ENCODE data around the gene LAMP2. TPM values are rescaled to one million over a fixed set of nuclear protein-coding genes. Genes with fewer than 3 reads are reported as not detected.

Gene LAMP2
- total and polyA plus RNA-seq, 9 of the 15 experiments (the other 6 are each of a cell fraction or from before 2014, with no cell fraction given) = 22.3 to 77.7 (median 48.6) TPM

- TF ChIP-seq ZNF277 (CRISPR knock-in tag; IDR thresholded peaks at IDR 0.05; ENCODE audit: borderline replicate concordance) (no peak), KDM2B (CRISPR knock-in tag; IDR thresholded peaks at IDR 0.05) (no peak), ETV1 (tag; conservative IDR thresholded peaks at IDR 0.05; ENCODE audit: low read depth) (0 out of 2 replicates have a peak, but pooled peaks have one; percentile 21), SNIP1 (IDR thresholded peaks at IDR 0.05; ENCODE audit: low read depth) (no peak), ZNF444 (CRISPR knock-in tag; IDR thresholded peaks at IDR 0.05) (no peak), KLF10 (CRISPR knock-in tag; IDR thresholded peaks at IDR 0.05) (no peak), RBFOX2 (IDR thresholded peaks at IDR 0.05; ENCODE audit: low read depth, low read length) (peak; percentile 94), TARDBP (IDR thresholded peaks at IDR 0.05) (no peak), FIP1L1 (IDR thresholded peaks at IDR 0.05; ENCODE audit: low read depth, low read length, poor library complexity, severe bottlenecking) (no peak), SMAD4 (CRISPR knock-in tag; conservative IDR thresholded peaks at IDR 0.05) (0 out of 2 replicates have a peak, but pooled peaks have one; percentile 42), SMAD1 (IDR thresholded peaks at IDR 0.05; ENCODE audit: low read depth, low read length, partially characterized antibody) (peak; percentile 43), TOE1 (IDR thresholded peaks at IDR 0.05; ENCODE audit: borderline replicate concordance) (peak; percentile 38; the same call in 1 of the 2 replicates), TOE1 (CRISPR knock-in tag; IDR thresholded peaks at IDR 0.05; ENCODE audit: borderline replicate concordance, low read depth) (no peak), ZNF431 (CRISPR knock-in tag; IDR thresholded peaks at IDR 0.05) (no peak), ZNF280A (IDR thresholded peaks at IDR 0.05; ENCODE audit: low read depth, partially characterized antibody) (no peak), ZBED1 (IDR thresholded peaks at IDR 0.05) (no peak), ZNF79 (CRISPR knock-in tag; IDR thresholded peaks at IDR 0.05; ENCODE audit: low read depth) (no peak), FOXP1 (CRISPR knock-in tag; IDR thresholded peaks at IDR 0.05) (peak; percentile 45; the same call in 1 of the 2 replicates), MECOM (CRISPR knock-in tag; IDR thresholded peaks at IDR 0.05) (no peak), ZBTB1 (CRISPR knock-in tag; IDR thresholded peaks at IDR 0.05; ENCODE audit: borderline replicate concordance, low read depth) (no peak), SMC3 (conservative IDR thresholded peaks at IDR 0.05; ENCODE audit: insufficient read depth, low read depth, low read length) (no peak), GATAD2B (IDR thresholded peaks at IDR 0.05; ENCODE audit: borderline replicate concordance) (no peak), VEZF1 (CRISPR knock-in tag; IDR thresholded peaks at IDR 0.05) (no peak), SIN3B (IDR thresholded peaks at IDR 0.05; ENCODE audit: low read depth) (0 out of 2 replicates have a peak, but pooled peaks have one; percentile 22), HDAC6 (IDR thresholded peaks at IDR 0.05; ENCODE audit: low read depth, low read length) (no peak), ARID1B (IDR thresholded peaks at IDR 0.05) (peak; percentile 32; the same call in 1 of the 2 replicates)
Measured at GRCh38 chrX:120468825-120469525, at the start of gene LAMP2 (continued).

All from K562 (cell line).